GM19324 (cell line): ENCODE measurements around the gene ACER2.
"Not testable (repeated sequence)": the region's sequence is repeated elsewhere in the genome, so short reads cannot be mapped to it uniquely, and the experiment has no call there.

Experiments used
- ATAC-seq: cut with Tn5 transposase; IDR thresholded peaks from one replicate; pipeline ENCODE4 v1.9.1; 2021; ENCODE audit warnings: mild to moderate bottlenecking, moderate library complexity; ENCODE audit not compliant: unreplicated experiment, low FRiP score

ACER2 gene

GRCh38 chr9:19408693-19409400 is at the start of gene ACER2:
ACER2 (plus strand) TSS chr9:19409009; CDS start chr9:19409085, 76 bp downstream.
- peak; percentile 96 for ATAC-seq

- ATAC-seq: no peak
These were observed 39.7 kb upstream of the ACER2 start for GRCh38 chr9:19369107-19369506.

- no peak for ATAC-seq
These were observed 36.9 kb upstream of the ACER2 start for GRCh38 chr9:19371942-19372341.

- ATAC-seq: no peak
These were observed 36.2 kb upstream of the ACER2 start for GRCh38 chr9:19372567-19372966.

GRCh38 chr9:19373527-19373926 is 35.3 kb upstream of the ACER2 start:
- ATAC-seq: no peak

GRCh38 chr9:19375538-19375937 is 33.3 kb upstream of the ACER2 start:
- no peak for ATAC-seq

GRCh38 chr9:19376931-19377330 is 31.9 kb upstream of the ACER2 start:
- ATAC-seq: no peak

- ATAC-seq: no peak
These were observed 30.6 kb upstream of the ACER2 start for GRCh38 chr9:19378164-19378563.

- ATAC-seq: no peak
These were observed 30.2 kb upstream of the ACER2 start for GRCh38 chr9:19378647-19379046.

- ATAC-seq: no peak
These were observed 29.5 kb upstream of the ACER2 start for GRCh38 chr9:19379283-19379682.

- peak; percentile 45 for ATAC-seq
These were observed 29.1 kb upstream of the ACER2 start for GRCh38 chr9:19379697-19380046.

- ATAC-seq: no peak
These were observed 28.1 kb upstream of the ACER2 start for GRCh38 chr9:19380826-19381075.

GRCh38 chr9:19381656-19382055 is 27.2 kb upstream of the ACER2 start:
- no peak for ATAC-seq

GRCh38 chr9:19385212-19385611 is 23.6 kb upstream of the ACER2 start:
- ATAC-seq: not testable (repeated sequence)

- ATAC-seq: no peak
These were observed 22.9 kb upstream of the ACER2 start for GRCh38 chr9:19385786-19386501.

GRCh38 chr9:19386502-19387044 is 22.2 kb upstream of the ACER2 start:
- ATAC-seq: no peak

GRCh38 chr9:19387317-19387716 is 21.5 kb upstream of the ACER2 start:
- no peak for ATAC-seq

GRCh38 chr9:19389539-19389938 is 19.3 kb upstream of the ACER2 start:
- not testable (repeated sequence) for ATAC-seq

- ATAC-seq: no peak
These were observed 11.0 kb upstream of the ACER2 start for GRCh38 chr9:19397845-19398244.

- not testable (repeated sequence) for ATAC-seq
These were observed 5.6 kb upstream of the ACER2 start for GRCh38 chr9:19403231-19403630.

- ATAC-seq: no peak
These were observed 4.3 kb upstream of the ACER2 start for GRCh38 chr9:19404283-19405075.
